ENCODE results near the gene PRTN3. TPM values are rescaled to one million over a fixed set of nuclear protein-coding genes. Genes with fewer than 3 reads are reported as not detected.

Gene PRTN3
- polyA plus RNA-seq, 1 donor (not counting 4 experiments of a cell fraction or from before 2014, with no cell fraction given) = not detected

DNA sequence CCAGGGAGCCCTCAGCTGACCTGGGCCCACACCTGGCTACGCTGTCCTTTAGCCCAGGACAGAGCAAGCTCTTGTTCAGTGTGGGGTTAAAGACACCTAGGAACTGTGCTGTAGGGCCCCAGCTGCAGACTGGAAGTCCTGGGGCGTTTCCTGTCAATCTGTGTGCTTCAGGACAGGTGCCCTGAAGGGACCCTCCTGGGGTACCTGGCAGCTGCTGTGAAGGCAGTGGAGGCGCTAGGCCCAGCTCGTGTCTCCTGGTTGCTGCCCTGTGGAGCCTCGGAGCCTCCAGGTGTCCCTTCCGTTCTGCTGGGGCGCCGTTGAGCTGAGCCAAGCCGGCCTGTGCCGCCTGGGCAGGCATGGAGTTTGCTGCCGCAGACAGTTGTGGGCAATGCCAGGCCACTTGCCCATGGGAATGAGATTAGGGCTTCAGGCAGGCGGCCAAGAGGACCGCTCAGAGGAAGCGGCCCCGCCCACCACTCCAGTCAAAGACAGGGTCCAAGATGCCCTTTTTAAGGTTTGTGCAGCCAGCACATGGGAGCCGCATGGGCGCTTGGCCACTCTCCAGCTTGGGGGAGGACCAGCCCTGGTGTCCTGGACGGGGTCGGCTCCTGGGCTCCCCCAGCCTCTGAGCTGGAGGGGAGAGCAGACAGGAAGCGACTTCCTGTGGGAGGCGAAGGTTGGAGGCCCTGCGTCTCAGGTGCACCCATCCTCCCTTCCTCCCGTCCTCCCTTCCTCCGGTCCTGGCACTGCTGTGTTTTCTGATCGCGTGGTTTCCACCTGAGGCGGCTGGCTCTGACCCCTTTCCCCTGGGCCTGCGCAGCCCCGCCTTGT lies 39.6 kb upstream of the PRTN3 start:
- TF ChIP-seq, protein P1, sequence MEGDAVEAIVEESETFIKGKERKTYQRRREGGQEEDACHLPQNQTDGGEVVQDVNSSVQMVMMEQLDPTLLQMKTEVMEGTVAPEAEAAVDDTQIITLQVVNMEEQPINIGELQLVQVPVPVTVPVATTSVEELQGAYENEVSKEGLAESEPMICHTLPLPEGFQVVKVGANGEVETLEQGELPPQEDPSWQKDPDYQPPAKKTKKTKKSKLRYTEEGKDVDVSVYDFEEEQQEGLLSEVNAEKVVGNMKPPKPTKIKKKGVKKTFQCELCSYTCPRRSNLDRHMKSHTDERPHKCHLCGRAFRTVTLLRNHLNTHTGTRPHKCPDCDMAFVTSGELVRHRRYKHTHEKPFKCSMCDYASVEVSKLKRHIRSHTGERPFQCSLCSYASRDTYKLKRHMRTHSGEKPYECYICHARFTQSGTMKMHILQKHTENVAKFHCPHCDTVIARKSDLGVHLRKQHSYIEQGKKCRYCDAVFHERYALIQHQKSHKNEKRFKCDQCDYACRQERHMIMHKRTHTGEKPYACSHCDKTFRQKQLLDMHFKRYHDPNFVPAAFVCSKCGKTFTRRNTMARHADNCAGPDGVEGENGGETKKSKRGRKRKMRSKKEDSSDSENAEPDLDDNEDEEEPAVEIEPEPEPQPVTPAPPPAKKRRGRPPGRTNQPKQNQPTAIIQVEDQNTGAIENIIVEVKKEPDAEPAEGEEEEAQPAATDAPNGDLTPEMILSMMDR (optimal IDR thresholded peaks at IDR 0.05 in 1 of 3, IDR thresholded peaks at IDR 0.05 in 1 of 3, conservative IDR thresholded peaks at IDR 0.05 in 1 of 3; ENCODE audit: extremely low read depth in 1 of 3, insufficient read depth in 2 of 3, low read length in 3 of 3) = no peak
- TF ChIP-seq EZH2 (IDR thresholded peaks at IDR 0.05; ENCODE audit: low read length) = no peak
- Histone ChIP-seq H3K9me1 (ENCODE audit: control insufficient read depth, extremely low read depth, insufficient read depth, low read length) (no peaks in the 10 kb centered on the region), H3K4me1 (ENCODE audit: control insufficient read depth, extremely low read depth, insufficient read depth, low read length) (peaks cover 32% of the 10 kb centered on the region), H3K27ac (ENCODE audit: control insufficient read depth, insufficient read depth, low read length) (peak overlapping the region; percentile 13), H4K20me1 (ENCODE audit: control insufficient read depth, extremely low read depth, insufficient read depth, low read length) (peaks cover 72% of the 10 kb centered on the region), H3K4me3 (ENCODE audit: control insufficient read depth in 2 of 3, extremely low read depth in 1 of 3, insufficient read depth in 2 of 3, low read depth in 1 of 3, low read length in 3 of 3) (peak overlapping the region; percentile 26 to 99 (median 65)), H3K4me2 (ENCODE audit: control insufficient read depth, extremely low read depth, insufficient read depth, low read depth, low read length) (peak overlapping the region; percentile 96), H3K27me3 (ENCODE audit: control insufficient read depth, extremely low read depth, insufficient read depth, low read length) (no peaks in the 10 kb centered on the region), H3K9ac (ENCODE audit: control insufficient read depth, extremely low read depth, insufficient read depth, low read length) (peak overlapping the region; percentile 91), H3K79me2 (ENCODE audit: control insufficient read depth, insufficient read depth, low read length) (peaks cover 84% of the 10 kb centered on the region), H3K36me3 (ENCODE audit: control insufficient read depth in 2 of 2, extremely low read depth in 1 of 2, insufficient read depth in 2 of 2, low read length in 2 of 2) (peaks cover 26 to 70% of the 10 kb centered on the region in 2 experiments), H2AFZ (ENCODE audit: control insufficient read depth, low read length) (no peak overlapping the region), H3K9me3 (ENCODE audit: control insufficient read depth, low read depth, low read length) (no peaks in the 10 kb centered on the region)
- FAIRE-seq (no peak), DNase-seq (ENCODE audit: low read depth, low spot score) (no peak)
- dilution Hi-C loops (cut with MboI; ENCODE audit: extremely low pct_ligation_motif_present, low sequenced_read_pairs) = no loop called here

DNA sequence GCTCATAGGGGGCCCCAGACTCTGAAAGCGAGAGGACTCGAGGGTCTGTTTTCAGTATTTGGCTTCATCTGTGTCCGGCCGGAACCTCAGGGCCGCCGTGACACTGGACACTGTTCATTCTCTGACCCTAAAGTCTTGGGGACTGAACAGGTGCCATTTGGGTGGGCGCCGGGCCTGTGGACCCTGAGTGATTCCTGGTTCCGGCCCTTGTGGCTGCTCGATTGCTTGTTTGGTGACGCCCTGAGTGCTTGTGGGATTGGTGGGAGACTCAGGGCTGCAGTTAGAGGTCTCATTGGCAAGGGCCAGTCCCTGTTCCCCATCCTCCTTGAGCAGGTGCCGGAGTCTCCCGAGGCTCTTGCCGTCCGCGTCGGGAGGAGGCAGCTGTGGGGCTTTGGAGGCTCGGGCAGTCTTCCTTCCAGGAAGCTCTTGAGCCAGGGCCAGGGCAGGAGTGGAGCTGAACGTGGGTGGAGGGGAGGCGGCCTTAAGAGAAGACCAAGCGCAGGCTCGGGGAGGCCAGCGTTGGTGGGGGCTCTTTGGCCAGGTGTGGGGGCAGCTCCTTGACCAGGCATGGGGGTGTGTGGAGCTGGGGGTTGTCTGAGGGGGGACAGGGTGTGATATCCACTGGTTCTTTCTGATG lies 38.8 kb upstream of the PRTN3 start:
- H3K9me3 ChIP-seq (ENCODE audit: control insufficient read depth, low read depth, low read length) = no peaks in the 10 kb centered on the region

More for the DNA sequence above, 38.8 kb upstream of the PRTN3 start:
- Histone ChIP-seq H3K27me3 (ENCODE audit: control insufficient read depth, extremely low read depth, insufficient read depth, low read length) (no peaks in the 10 kb centered on the region), H3K4me2 (ENCODE audit: control insufficient read depth, extremely low read depth, insufficient read depth, low read depth, low read length) (peak overlapping the region; percentile 96), H3K4me1 (ENCODE audit: control insufficient read depth, extremely low read depth, insufficient read depth, low read length) (peaks cover 32% of the 10 kb centered on the region), H3K9ac (ENCODE audit: control insufficient read depth, extremely low read depth, insufficient read depth, low read length) (peak overlapping the region; percentile 91), H3K4me3 (ENCODE audit: control insufficient read depth in 2 of 3, extremely low read depth in 1 of 3, insufficient read depth in 2 of 3, low read depth in 1 of 3, low read length in 3 of 3) (peak overlapping the region; percentile 26 to 99 (median 65)), H3K27ac (ENCODE audit: control insufficient read depth, insufficient read depth, low read length) (peak overlapping the region; percentile 13), H3K9me1 (ENCODE audit: control insufficient read depth, extremely low read depth, insufficient read depth, low read length) (no peaks in the 10 kb centered on the region), H2AFZ (ENCODE audit: control insufficient read depth, low read length) (no peak overlapping the region), H3K36me3 (ENCODE audit: control insufficient read depth in 2 of 2, extremely low read depth in 1 of 2, insufficient read depth in 2 of 2, low read length in 2 of 2) (peaks cover 27 to 78% of the 10 kb centered on the region in 2 experiments), H3K79me2 (ENCODE audit: control insufficient read depth, insufficient read depth, low read length) (peaks cover 91% of the 10 kb centered on the region), H4K20me1 (ENCODE audit: control insufficient read depth, extremely low read depth, insufficient read depth, low read length) (peaks cover 78% of the 10 kb centered on the region)
- DNase-seq (ENCODE audit: low read depth, low spot score) (no peak), FAIRE-seq (no peak)
- dilution Hi-C loops (cut with MboI; ENCODE audit: extremely low pct_ligation_motif_present, low sequenced_read_pairs) = no loop called here
- TF ChIP-seq EZH2 (IDR thresholded peaks at IDR 0.05; ENCODE audit: low read length) = no peak
